ENCODE measurements around the gene USP6.
"Not testable (repeated sequence)": the region's sequence is repeated elsewhere in the genome, so short reads cannot be mapped to it uniquely, and the experiment has no call there.

USP6 gene

GRCh38 chr17:5135726-5136579, 20.1 kb downstream of the USP6 start:
- DNase-seq (ENCODE audit: low read depth, low spot score), result no peak

- not testable (repeated sequence) for DNase-seq (ENCODE audit: low read depth, low spot score)
These were observed 21.0 kb downstream of the USP6 start for GRCh38 chr17:5136580-5137412.

- not testable (repeated sequence) for DNase-seq (ENCODE audit: low read depth, low spot score)
These were observed 21.8 kb downstream of the USP6 start for GRCh38 chr17:5137511-5138197.

- not testable (repeated sequence) for DNase-seq (ENCODE audit: low read depth, low spot score)
These were observed 22.3 kb downstream of the USP6 start for GRCh38 chr17:5138198-5138544.

GRCh38 chr17:5138616-5139457, 23.0 kb downstream of the USP6 start:
- DNase-seq (ENCODE audit: low read depth, low spot score), result no peak

GRCh38 chr17:5139458-5139732, 23.6 kb downstream of the USP6 start:
- DNase-seq (ENCODE audit: low read depth, low spot score), result no peak

GRCh38 chr17:5142877-5143276, 27.0 kb downstream of the USP6 start:
- not testable (repeated sequence) for DNase-seq (ENCODE audit: low read depth, low spot score)

- not testable (repeated sequence) for DNase-seq (ENCODE audit: low read depth, low spot score)
These were observed 30.3 kb downstream of the USP6 start for GRCh38 chr17:5146122-5146521.

- not testable (repeated sequence) for DNase-seq (ENCODE audit: low read depth, low spot score)
These were observed 44.9 kb downstream of the USP6 start for GRCh38 chr17:5160702-5161101.

GRCh38 chr17:5161793-5162192, 46.0 kb downstream of the USP6 start:
- DNase-seq (ENCODE audit: low read depth, low spot score), result not testable (repeated sequence)

- DNase-seq (ENCODE audit: low read depth, low spot score), result no peak
These were observed 48.6 kb downstream of the USP6 start for GRCh38 chr17:5164436-5164835.

GRCh38 chr17:5165791-5166564, 50.1 kb downstream of the USP6 start:
- not testable (repeated sequence) for DNase-seq (ENCODE audit: low read depth, low spot score)

GRCh38 chr17:5175027-5175426, 59.2 kb downstream of the USP6 start:
- not testable (repeated sequence) for DNase-seq (ENCODE audit: low read depth, low spot score)

- DNase-seq (ENCODE audit: low read depth, low spot score), result no peak
These were observed 63.2 kb downstream of the USP6 start for GRCh38 chr17:5179003-5179402.

GRCh38 chr17:5181509-5182305, 65.9 kb downstream of the USP6 start:
- DNase-seq (ENCODE audit: low read depth, low spot score), result no peak

GRCh38 chr17:5182597-5183409, 67.0 kb downstream of the USP6 start:
- DNase-seq (ENCODE audit: low read depth, low spot score), result no peak

GRCh38 chr17:5183410-5183793, 67.6 kb downstream of the USP6 start:
- DNase-seq (ENCODE audit: low read depth, low spot score), result no peak

GRCh38 chr17:5184288-5184687, 68.5 kb downstream of the USP6 start:
- DNase-seq (ENCODE audit: low read depth, low spot score), result no peak
